CMK (cell line): Measurements from ENCODE around the gene ADAP2.
A peak's percentile ranks its signal among the peaks of the same experiment; 100 is the strongest.
"Not testable (repeated sequence)": the region's sequence is repeated elsewhere in the genome, so short reads cannot be mapped to it uniquely, and the experiment has no call there.

Experiments
- DNase-seq: peaks from one replicate; pipeline ENCODE4 v3.0.0-alpha.2; 2010; ENCODE audit warnings: low read depth

The ADAP2 gene

DNA sequence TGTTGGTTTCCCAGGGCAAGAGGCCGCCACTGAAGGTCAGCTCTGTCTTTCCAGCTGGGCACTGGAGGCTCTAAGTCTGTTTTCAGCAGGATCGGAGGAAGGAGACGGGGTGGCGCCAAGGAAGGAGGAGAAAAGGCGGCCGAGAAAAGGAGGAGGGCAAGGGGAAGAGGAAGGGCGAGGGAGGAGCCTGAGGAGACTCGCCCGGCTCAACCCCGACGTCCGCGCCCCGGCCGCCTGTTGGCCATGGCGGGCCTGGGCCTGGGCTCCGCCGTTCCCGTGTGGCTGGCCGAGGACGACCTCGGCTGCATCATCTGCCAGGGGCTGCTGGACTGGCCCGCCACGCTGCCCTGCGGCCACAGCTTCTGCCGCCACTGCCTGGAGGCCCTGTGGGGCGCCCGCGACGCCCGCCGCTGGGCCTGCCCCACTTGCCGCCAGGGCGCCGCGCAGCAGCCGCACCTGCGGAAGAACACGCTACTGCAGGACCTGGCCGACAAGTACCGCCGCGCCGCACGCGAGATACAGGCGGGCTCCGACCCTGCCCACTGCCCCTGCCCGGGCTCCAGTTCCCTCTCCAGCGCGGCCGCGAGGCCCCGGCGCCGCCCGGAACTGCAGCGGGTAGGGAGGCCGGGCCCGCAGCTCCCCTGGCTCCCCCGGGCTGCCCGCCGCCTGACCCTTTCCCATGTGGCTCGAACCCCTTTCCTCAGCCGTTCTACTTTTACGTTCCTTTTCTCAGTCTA lies 49.3 kb downstream of the ADAP2 start, which contains the start of gene RNF135:
TSS of gene RNF135 (plus strand) at position 209 of the 737 bp plus-strand sequence. CDS start at position 244, 35 bp downstream.
- peak; percentile 59 for DNase-seq

DNA sequence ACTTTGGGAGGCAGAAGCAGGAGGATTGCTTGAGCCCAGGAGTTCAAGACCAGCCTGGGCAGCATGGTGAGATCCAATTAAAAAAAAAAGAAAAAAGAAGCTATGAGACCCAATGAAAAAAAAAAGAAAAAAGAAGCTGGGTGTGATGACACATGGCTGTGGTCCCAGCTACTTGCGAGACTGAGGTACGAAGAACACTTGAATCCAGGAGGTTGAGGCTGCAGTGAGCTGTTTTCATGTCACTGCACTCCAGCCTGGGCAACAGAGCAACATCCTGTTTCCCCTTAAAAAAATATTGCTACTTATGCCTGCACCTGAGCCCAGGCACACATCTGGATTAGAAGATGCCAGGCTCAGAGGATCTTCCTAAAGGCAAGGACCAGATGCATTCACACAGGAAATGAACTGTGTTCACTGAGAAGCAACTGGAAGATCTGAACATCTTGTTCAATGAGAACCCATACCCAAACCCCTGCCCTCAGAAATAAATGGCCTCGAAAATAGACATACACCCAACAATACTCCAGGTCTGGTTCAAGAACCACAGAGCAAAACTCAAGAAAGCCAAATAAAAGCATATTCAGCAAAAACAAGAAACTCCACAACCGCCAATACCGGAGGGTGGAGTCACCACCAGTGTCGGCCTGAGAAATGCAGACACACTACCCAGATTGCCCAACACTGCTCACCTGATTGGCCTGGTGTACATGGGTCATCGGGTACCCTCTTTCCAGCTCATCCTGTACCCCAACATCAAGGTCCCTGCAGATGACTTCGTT lies 53.5 kb downstream of the ADAP2 start:
- no peak for DNase-seq

DNA sequence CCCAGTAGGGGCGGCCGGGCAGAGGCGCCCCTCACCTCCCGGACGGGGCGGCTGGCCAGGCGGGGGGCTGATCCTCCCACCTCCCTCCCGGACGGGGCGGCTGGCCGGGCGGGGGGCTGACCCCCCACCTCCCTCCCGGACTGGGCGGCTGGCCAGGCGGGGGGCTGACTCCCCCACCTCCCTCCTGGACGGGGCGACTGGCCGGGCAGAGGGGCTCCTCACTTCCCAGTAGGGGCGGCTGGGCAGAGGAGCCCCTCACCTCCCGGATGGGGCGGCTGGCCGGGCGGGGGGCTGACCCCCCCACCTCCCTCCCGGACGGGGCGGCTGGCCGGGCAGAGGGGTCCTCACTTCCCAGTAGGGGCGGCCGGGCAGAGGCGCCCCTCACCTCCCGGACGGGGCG lies 58.2 kb downstream of the ADAP2 start:
- not testable (repeated sequence) for DNase-seq

DNA sequence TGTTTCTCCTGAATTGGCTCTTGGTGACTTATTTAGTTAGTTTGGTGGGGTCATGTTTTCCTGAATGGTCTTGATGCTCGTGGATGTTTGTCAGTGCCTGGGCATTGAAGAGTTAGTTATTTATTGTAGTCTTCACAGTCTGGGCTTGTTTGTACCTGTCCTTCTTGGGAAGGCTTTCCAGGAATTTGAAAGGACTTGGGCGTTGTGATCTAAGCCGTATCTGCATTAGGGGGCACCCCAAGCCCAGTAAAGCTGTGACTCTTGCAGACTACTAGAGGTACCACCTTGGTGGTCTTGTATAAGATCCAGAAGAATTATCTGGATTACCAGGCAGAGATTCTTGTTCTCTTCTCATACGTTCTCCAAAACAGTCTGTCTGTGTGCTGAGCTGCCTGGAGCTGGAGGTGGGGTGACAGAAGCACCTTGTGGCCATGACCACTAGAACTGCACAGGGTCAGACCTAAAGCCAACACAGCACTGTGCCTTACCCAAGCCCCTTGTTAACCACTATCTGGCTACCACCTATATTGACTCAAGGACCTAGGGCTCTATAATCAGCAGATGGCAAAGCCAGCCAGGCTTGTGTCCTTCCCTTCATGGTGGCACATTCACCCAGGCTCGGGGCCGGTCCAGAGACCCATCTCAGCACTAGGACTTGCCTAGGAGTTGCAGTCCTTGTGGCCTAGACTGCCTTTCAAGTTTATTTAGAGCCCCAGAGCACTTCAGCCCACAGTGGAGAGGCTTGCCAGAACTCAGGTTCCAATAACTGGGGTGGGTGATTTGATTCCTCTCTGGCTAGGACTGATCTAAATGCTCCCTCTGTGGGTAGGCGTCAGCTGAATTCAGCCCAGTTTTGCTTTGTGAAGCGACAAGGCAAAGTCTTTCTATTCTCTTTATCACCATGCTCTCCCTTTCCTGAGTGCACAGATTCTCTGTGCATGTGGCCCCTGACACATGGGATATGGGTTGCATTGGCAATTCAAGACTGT lies 60.1 kb downstream of the ADAP2 start:
- DNase-seq: no peak

DNA sequence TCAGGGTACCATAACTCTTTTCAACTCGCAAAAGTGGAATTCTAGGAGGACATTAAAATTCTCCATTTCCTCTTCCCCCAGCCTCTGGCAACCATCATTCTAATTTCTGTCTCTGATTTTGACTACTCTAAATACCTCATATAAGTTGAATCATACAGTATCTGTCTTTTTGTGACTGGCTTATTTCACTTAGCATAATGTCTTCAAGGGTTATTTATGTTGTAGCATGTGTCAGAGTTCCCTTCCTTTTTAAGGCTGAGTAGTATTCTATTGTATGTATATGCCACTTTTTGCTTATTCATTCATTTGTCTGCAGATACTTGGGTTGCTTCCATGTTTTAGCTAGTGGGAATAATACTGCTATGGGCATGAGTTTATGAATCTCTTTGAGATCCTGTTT lies 61.1 kb downstream of the ADAP2 start:
- no peak for DNase-seq

DNA sequence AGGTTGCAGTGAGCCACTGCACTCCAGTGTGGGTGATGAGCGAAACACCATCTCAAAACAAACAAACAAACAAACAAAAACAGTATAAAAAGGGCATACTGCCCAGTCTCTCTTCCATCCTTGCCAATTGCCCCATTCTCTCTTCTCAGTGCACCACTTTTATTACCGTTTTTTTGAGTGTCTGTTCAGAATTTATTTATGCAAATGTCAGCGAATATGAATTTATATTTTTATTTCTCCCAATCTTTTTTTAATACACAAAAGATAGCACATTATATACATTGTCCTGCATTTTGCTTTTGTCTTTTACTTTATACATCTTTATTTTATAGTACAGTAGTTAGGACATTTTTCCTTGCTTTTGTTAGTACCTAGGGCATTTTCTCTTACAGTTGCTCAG lies 68.7 kb downstream of the ADAP2 start:
- DNase-seq: no peak

DNA sequence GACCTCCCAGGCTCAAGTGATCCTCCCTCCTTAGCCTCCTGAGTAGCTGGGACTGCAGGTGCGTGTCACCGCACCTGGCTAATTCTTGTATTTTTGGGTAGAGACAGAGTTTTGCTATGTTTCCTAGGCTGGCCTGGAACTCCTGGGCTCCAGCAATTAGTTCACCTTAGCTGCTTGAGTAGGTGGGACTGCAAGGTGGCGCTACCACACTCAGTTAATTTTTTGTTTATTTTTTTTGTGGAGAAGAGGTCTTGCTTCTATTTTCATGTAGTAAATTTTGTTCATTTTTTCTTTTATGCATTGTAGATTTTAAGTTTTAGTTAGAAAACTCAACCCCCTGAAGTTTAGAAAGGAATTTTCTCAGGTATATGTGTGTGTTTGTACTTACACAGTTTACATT lies 70.8 kb downstream of the ADAP2 start:
- no peak for DNase-seq

DNA sequence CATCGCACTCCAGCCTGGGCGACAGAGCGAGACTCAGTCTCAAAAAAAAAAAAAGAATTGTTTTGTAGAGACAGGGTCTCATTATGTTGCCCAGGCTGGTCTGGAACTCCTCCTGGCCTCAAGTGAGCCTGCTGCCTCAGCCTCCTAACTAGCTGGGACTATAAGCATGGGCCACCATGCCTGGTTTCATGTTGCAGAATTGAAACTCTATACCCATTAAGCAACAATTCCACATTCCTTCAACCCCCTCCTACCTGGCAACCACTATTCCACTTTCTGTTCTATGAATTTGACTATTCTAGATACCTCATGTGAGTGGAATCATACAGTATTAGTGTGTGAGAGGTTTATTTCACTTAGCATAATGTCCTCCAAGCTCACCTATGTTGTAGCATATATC lies 73.6 kb downstream of the ADAP2 start:
- DNase-seq: no peak

DNA sequence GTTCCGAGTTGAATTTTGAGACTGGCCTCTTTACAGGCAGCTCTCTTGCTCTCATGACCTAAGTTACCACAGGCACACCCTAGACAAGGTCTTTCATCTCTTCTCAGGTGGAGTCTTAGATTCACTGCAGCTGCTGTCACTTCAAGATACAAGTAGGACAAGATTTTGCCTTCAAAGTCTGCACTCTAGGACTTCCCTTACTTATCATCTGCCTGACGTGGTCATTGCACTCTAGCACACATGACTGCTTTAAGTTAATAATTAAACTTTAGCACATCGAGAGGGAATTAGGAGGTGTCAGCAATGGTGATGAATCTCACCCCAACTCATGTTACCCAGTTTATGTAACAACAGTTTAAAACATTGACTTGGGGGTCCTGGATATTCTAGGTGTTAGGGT lies 74.7 kb downstream of the ADAP2 start:
- DNase-seq: no peak

DNA sequence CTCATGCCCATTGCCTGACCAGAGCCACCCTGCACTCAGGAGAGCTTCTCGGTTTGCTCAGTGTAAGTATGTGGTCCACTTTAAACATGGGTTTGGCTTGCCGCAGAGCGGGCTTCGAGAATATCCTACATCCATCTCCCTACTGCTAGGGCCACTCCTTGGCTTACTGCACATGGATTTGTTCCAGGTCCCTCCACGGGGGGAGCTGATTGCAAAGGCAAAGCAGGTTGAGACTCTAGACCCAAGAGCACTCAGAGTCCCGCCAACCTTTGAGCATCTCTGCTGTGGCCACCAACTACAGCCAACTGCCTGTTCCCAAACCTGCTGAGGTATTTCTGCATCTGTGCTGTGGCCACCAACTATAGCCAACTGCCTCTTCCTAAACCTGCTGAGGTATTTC lies 75.5 kb downstream of the ADAP2 start:
- no peak for DNase-seq

DNA sequence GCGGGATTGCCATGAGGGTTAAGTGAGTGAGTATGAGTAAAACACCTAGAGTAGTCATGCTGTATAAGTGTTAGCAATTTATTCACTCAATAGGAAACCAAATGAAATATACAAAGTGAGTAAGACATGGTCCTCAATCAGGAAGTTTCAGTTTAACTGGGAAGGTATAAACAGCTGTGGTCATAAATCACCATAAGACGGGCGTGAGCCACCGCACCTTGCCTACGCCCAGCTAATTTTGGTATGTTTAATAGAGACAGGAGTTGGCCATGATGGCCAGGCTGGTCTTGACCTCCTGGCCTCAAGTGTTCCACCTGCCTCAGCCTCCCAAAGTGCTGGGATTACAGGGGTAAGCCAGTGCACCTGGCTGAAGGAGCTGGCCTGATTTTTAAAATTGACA lies 76.1 kb downstream of the ADAP2 start:
- no peak for DNase-seq

DNA sequence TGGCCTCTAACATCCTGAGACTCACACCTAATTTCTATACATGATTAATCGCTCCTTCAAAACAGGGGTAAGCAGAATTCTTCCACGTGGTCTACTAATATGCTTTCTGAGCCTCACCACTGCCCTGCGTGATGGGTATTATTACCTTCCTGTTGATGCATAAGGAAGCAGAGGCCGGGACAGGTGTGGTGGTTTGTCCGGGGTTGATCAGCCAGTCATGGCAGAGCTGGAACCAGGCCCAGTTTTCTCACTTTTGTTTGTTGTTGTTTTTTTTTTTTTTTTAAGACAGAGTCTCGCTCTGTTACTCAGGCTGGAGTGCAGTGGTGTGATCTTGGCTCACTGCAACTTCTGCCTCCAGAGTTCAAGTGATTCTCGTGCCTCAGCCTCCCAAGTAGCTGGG lies 80.3 kb downstream of the ADAP2 start:
- DNase-seq: no peak

DNA sequence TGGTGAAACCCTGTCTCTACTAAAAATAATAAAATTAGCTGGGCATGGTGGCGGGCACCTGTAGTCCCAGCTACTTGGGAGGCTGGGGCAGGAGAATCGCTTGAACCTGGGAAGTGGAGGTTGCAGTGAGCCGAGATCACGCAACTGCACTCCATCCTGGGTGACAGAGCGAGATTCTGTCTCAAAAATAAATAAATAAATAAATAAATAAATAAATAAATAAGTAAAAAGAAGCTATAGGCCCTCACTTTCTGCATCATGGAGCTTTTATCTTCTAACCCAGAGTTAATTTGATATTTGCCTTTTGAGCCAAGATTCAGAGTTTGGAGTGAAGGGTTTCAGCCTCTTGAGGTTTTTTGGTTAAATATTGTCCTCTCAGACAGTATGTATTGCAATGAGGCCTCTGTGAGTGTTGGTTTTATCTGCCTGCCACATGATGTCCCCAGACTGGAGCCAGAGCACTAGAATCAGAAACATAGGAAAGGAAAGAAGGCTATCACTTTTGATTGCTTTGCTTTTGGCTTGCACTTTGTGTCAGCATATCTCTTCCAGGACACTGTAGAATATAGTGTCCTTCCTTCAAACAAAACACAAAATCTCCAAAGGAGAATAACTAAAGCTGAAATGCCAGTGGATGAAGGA lies 81.6 kb downstream of the ADAP2 start:
- DNase-seq: no peak

DNA sequence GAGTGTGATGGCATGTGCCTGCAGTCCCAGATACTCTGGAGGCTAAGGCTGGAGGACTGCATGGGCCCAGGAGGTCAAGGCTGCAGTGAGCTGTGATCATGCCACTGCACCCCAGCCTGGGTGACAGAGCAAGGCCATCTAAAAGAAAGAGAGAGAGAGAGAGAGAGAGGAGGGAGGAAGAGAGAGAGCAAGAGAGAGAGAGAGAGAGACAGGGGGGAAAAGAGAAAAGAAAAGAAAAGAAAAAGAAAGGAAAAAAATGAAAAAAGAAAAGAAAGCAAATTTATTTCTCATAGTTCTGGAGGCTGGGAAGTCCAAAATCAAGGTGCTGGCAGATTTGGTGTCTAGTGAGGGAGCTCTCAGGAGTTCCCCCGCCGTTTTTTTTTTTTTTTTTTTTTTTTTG lies 82.4 kb downstream of the ADAP2 start:
- DNase-seq: no peak

DNA sequence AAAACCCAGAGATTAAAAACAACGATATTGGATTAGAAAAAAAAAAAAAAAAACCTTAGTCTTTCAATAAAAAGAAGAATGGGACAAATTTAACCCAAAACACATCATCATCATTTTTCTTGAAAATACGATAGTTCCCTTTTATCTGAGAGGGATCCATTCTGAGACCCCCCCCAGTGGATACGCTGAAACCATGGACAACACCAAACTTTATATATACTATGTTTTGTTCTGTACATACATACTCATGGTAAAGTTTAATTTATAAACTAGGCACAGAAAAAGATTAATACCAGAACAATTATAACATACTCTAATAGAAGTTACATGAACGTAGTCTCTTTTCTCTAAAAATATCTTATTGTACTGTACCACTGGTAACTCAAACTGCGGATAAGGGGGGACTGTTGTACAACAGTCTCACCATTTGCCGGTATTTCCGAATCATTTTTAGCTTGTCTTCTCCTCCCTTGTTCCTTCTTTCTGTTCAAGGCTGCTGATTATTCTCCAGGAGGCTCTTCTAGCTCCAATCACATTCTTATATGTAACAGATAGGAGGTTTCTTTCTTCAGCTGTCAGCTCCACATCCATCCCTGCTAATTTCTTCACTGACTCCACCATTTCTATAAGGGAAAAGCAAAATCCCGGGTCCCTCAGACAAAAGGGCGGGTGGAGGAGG lies 86.1 kb downstream of the ADAP2 start:
- no peak for DNase-seq

DNA sequence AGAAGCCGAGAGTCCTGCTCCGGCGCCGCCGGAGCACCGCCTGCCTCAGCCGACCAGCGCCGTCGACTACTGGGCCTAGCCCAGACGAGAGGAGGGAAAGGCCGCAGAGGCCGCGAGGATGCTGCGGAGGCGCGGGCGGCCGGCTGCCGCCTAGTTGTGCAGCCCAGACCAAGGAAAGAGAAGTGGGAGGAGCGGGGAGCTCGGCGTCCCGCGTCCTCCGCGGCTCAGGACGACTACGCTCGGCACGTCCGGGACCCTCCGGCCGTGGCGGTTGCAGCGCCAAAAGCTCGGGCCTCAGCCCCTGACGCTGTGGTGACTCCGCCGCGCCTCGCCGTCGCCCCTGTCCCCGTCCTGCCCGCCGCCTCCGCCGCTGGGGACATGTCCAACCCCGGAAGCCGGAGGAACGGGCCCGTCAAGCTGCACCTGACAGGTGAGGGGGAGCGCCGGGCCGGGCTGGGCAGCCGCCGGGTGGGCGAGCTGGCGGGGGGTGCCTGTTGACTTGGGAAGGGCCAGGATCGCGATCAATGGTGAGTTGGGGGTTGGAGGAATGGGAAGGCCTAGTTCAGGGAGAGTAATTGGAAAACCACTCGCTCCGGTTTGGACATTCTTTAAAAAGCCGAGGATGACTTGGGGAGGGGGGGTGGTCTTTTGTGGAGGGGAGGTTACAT lies 86.8 kb downstream of the ADAP2 start:
- no peak for DNase-seq
